Neuron (in vitro differentiated cells): ENCODE measurements around the gene MBOAT2.

ENCODE experiments used
- H2AFZ ChIP-seq: one replicate; pipeline ENCODE4 v1.6.1; 2013; ENCODE audit warnings: low read depth, mild to moderate bottlenecking, inconsistent platforms, low read length, moderate library complexity
- H3K27me3 ChIP-seq: one replicate; pipeline ENCODE4 v1.6.1; 2013; ENCODE audit warnings: low read length; ENCODE audit not compliant: insufficient read depth
- H3K36me3 ChIP-seq: one replicate; pipeline ENCODE4 v1.6.1; 2013; ENCODE audit warnings: low read length; ENCODE audit not compliant: insufficient read depth
- H3K4me1 ChIP-seq: one replicate; pipeline ENCODE4 v1.6.1; 2013; ENCODE audit warnings: low read length; ENCODE audit not compliant: insufficient read depth
- H3K4me3 ChIP-seq: 2 replicates; pipeline ENCODE4 v1.5.1; 2013; ENCODE audit warnings: mild to moderate bottlenecking, low read length, moderate library complexity
- H3K9me3 ChIP-seq: one replicate; pipeline ENCODE4 v1.6.1; 2013; ENCODE audit warnings: low read length

MBOAT2 gene

GRCh38 chr2:8819948-8820347 is 183.5 kb downstream of the MBOAT2 start:
- peaks cover 53% of the 10 kb centered on the region for H3K36me3 ChIP-seq

GRCh38 chr2:8819194-8819593 is 184.3 kb downstream of the MBOAT2 start:
- Histone ChIP-seq H3K27me3 (no peaks in the 10 kb centered on the region), H3K4me3 (no peak overlapping the region), H3K4me1 (no peaks in the 10 kb centered on the region), H3K36me3 (peaks cover 51% of the 10 kb centered on the region), H2AFZ (no peak overlapping the region), H3K9me3 (no peaks in the 10 kb centered on the region)

More at GRCh38 chr2:8819948-8820347, 183.5 kb downstream of the MBOAT2 start:
- Histone ChIP-seq H2AFZ (no peak overlapping the region), H3K4me1 (no peaks in the 10 kb centered on the region), H3K27me3 (no peaks in the 10 kb centered on the region), H3K9me3 (no peaks in the 10 kb centered on the region), H3K4me3 (no peak overlapping the region)

- Histone ChIP-seq H3K9me3 (no peaks in the 10 kb centered on the region), H3K4me1 (no peaks in the 10 kb centered on the region), H3K36me3 (peaks cover 61% of the 10 kb centered on the region), H3K4me3 (no peak overlapping the region), H3K27me3 (no peaks in the 10 kb centered on the region), H2AFZ (no peak overlapping the region)
Observed at GRCh38 chr2:8817221-8817620, 186.3 kb downstream of the MBOAT2 start.

- Histone ChIP-seq H3K4me1 (no peaks in the 10 kb centered on the region), H3K9me3 (no peaks in the 10 kb centered on the region), H3K36me3 (peaks cover 72% of the 10 kb centered on the region), H3K27me3 (no peaks in the 10 kb centered on the region), H2AFZ (no peak overlapping the region), H3K4me3 (no peak overlapping the region)
Observed at GRCh38 chr2:8806885-8807704, 196.4 kb downstream of the MBOAT2 start.

GRCh38 chr2:8805278-8806210 is 197.9 kb downstream of the MBOAT2 start:
- H3K4me3 ChIP-seq, result no peak overlapping the region
- peaks cover 70% of the 10 kb centered on the region for H3K36me3 ChIP-seq
- no peaks in the 10 kb centered on the region for H3K4me1 ChIP-seq
- no peaks in the 10 kb centered on the region for H3K27me3 ChIP-seq
- H2AFZ ChIP-seq, result no peak overlapping the region
- H3K9me3 ChIP-seq, result no peaks in the 10 kb centered on the region

- Histone ChIP-seq H3K4me3 (no peak overlapping the region), H3K4me1 (no peaks in the 10 kb centered on the region), H3K9me3 (no peaks in the 10 kb centered on the region), H2AFZ (no peak overlapping the region), H3K36me3 (peaks cover 64% of the 10 kb centered on the region), H3K27me3 (no peaks in the 10 kb centered on the region)
Observed at GRCh38 chr2:8803658-8804379, 199.7 kb downstream of the MBOAT2 start.

- Histone ChIP-seq H3K4me3 (no peak overlapping the region), H3K36me3 (peaks cover 70% of the 10 kb centered on the region), H3K9me3 (no peaks in the 10 kb centered on the region), H3K4me1 (no peaks in the 10 kb centered on the region), H2AFZ (no peak overlapping the region), H3K27me3 (no peaks in the 10 kb centered on the region)
Observed at GRCh38 chr2:8802741-8803140, 200.7 kb downstream of the MBOAT2 start.
